HepG2 (cell line): ENCODE measurements around the gene ATP6V0E1. TPM values are rescaled to one million over a fixed set of nuclear protein-coding genes. Genes with fewer than 3 reads are reported as not detected.

ENCODE experiments used
- AGO1 ChIP-seq: fragments of 200-400 bp; formaldehyde crosslinking; IDR thresholded peaks from 2 replicates; pipeline ENCODE4 v1.6.1; 2017; ENCODE audit warnings: mild to moderate bottlenecking, low read depth, low read length, moderate library complexity; ENCODE audit not compliant: poor library complexity, severe bottlenecking
- ATF7 ChIP-seq, 2 experiments: fragments of 450-650 bp in 1 of 2; sonication (generic) in 1 of 2; formaldehyde crosslinking in 1 of 2; IDR thresholded peaks; 2 replicates each; pipeline versions ENCODE4 v1.4.0 to v1.6.1; 2016 to 2020; ENCODE audit warnings: antibody characterized with exemption in 1 of 2, mild to moderate bottlenecking in 1 of 2, missing genetic modification reagents in 1 of 2
- CREB1 ChIP-seq, 2 experiments: fragments of 450-650 bp in 1 of 2; IDR thresholded peaks; 2 replicates each; pipeline ENCODE4 v1.6.1; 2016 to 2017; ENCODE audit warnings: control low read depth in 1 of 2, mild to moderate bottlenecking in 1 of 2, missing compliant biosample characterization in 1 of 2, missing genetic modification characterization in 1 of 2
- DNMT3B ChIP-seq: conservative IDR thresholded peaks from 2 replicates; pipeline ENCODE4 v1.6.1; 2016; ENCODE audit warnings: missing biosample characterization, control low read depth
- FOXM1 ChIP-seq: sonication (generic); formaldehyde crosslinking; IDR thresholded peaks from 2 replicates; pipeline ENCODE4 v1.5.0; 2020; ENCODE audit warnings: missing genetic modification reagents
- KLF13 ChIP-seq: sonication (generic); formaldehyde crosslinking; IDR thresholded peaks from 2 replicates; pipeline ENCODE4 v1.4.0; 2020; ENCODE audit warnings: mild to moderate bottlenecking, missing genetic modification reagents
- MYC ChIP-seq: sonication (generic); formaldehyde crosslinking; IDR thresholded peaks from 2 replicates; pipeline ENCODE4 v1.9.0; 2021; ENCODE audit warnings: missing genetic modification reagents, borderline replicate concordance
- NFE2L1 ChIP-seq: sonication (generic); formaldehyde crosslinking; IDR thresholded peaks from 2 replicates; pipeline ENCODE4 v1.4.0; 2020; ENCODE audit warnings: missing genetic modification reagents, mild to moderate bottlenecking, borderline replicate concordance
- SETDB1 ChIP-seq: sonication (generic); formaldehyde crosslinking; IDR thresholded peaks from 2 replicates; pipeline ENCODE4 v1.5.1; 2020; ENCODE audit warnings: missing genetic modification reagents, mild to moderate bottlenecking, borderline replicate concordance
- SMAD1 ChIP-seq: sonication (generic); formaldehyde crosslinking; IDR thresholded peaks from 2 replicates; pipeline ENCODE4 v1.4.0; 2020; ENCODE audit warnings: missing genetic modification reagents, low read depth, mild to moderate bottlenecking, borderline replicate concordance
- SRSF4 ChIP-seq: fragments of 200-400 bp; formaldehyde crosslinking; IDR thresholded peaks from one replicate; pipeline ENCODE4 v1.6.1; 2018; ENCODE audit warnings: mild to moderate bottlenecking, low read depth, low read length, moderate library complexity; ENCODE audit not compliant: poor library complexity, severe bottlenecking
- TMF1 ChIP-seq: sonication (generic); formaldehyde crosslinking; IDR thresholded peaks from 2 replicates; pipeline ENCODE4 v1.8.1; 2022; ENCODE audit warnings: low read depth, missing genetic modification reagents
- TOPORS ChIP-seq: sonication (generic); formaldehyde crosslinking; IDR thresholded peaks from 2 replicates; pipeline ENCODE4 v1.8.0; 2023; ENCODE audit warnings: mild to moderate bottlenecking, missing genetic modification reagents
- ZFP62 ChIP-seq: sonication (generic); formaldehyde crosslinking; IDR thresholded peaks from 2 replicates; pipeline ENCODE4 v1.4.0; 2020; ENCODE audit warnings: missing genetic modification reagents
- ZNF256 ChIP-seq: sonication (generic); formaldehyde crosslinking; conservative IDR thresholded peaks from 2 replicates; pipeline ENCODE4 v1.4.0; 2020; ENCODE audit warnings: missing genetic modification reagents
- ZNF335 ChIP-seq: sonication (generic); formaldehyde crosslinking; IDR thresholded peaks from 2 replicates; pipeline ENCODE4 v1.4.0; 2020; ENCODE audit warnings: missing genetic modification reagents
- ZNF556 ChIP-seq: sonication (generic); formaldehyde crosslinking; IDR thresholded peaks from 2 replicates; pipeline ENCODE4 v1.4.0; 2020; ENCODE audit warnings: mild to moderate bottlenecking, missing genetic modification reagents, borderline replicate concordance
- polyA plus RNA-seq, 8 experiments: library from polyadenylated mRNA; depleted of rRNA in 3 of 8; stranded (reverse) in 7 of 8; unstranded in 1 of 8; fragments of >200 nt; fragmentation: Illumina TruSeq in 4 of 8; extraction: Trizol in 4 of 8; gene quantifications; 2 replicates each; pipeline versions ENCODE4 v1.2.1 to v1.2.3, GENCODE V29; 2011 to 2016; ENCODE audit warnings: low read depth in 4 of 8, missing spikeins in 1 of 8, mixed read lengths in 1 of 8; ENCODE audit not compliant: insufficient read depth in 1 of 8
- total RNA-seq, 5 experiments: library from RNA; depleted of rRNA; stranded (reverse); fragments of >200 nt; fragmentation: Illumina TruSeq; extraction: Trizol; gene quantifications; 2 replicates each; pipeline ENCODE4 v1.2.3, GENCODE V29; 2016; ENCODE audit warnings: low read depth in 1 of 5
- TF ChIP-seq, protein P1 (sequence below): sonication (generic); formaldehyde crosslinking; IDR thresholded peaks from 2 replicates; pipeline ENCODE4 v1.5.0; 2020; ENCODE audit warnings: mild to moderate bottlenecking, missing genetic modification reagents, borderline replicate concordance
- TF ChIP-seq, protein P2 (sequence below): sonication (generic); formaldehyde crosslinking; IDR thresholded peaks from 2 replicates; pipeline ENCODE4 v1.4.0; 2020; ENCODE audit warnings: mild to moderate bottlenecking, missing genetic modification reagents
- TF ChIP-seq, protein P3 (sequence below): sonication (generic); formaldehyde crosslinking; IDR thresholded peaks from 2 replicates; pipeline ENCODE4 v1.8.1; 2023; ENCODE audit warnings: missing genetic modification reagents, inconsistent platforms, borderline replicate concordance
- TF ChIP-seq, protein P4 (sequence below): sonication (generic); formaldehyde crosslinking; IDR thresholded peaks from 2 replicates; pipeline ENCODE4 v1.4.0; 2020; ENCODE audit warnings: missing genetic modification reagents

ATP6V0E1 gene
- total and polyA plus RNA-seq, 2 of the 13 experiments (the other 11 are each of a cell fraction or from before 2014, with no cell fraction given), result 143 to 215 TPM

DNA sequence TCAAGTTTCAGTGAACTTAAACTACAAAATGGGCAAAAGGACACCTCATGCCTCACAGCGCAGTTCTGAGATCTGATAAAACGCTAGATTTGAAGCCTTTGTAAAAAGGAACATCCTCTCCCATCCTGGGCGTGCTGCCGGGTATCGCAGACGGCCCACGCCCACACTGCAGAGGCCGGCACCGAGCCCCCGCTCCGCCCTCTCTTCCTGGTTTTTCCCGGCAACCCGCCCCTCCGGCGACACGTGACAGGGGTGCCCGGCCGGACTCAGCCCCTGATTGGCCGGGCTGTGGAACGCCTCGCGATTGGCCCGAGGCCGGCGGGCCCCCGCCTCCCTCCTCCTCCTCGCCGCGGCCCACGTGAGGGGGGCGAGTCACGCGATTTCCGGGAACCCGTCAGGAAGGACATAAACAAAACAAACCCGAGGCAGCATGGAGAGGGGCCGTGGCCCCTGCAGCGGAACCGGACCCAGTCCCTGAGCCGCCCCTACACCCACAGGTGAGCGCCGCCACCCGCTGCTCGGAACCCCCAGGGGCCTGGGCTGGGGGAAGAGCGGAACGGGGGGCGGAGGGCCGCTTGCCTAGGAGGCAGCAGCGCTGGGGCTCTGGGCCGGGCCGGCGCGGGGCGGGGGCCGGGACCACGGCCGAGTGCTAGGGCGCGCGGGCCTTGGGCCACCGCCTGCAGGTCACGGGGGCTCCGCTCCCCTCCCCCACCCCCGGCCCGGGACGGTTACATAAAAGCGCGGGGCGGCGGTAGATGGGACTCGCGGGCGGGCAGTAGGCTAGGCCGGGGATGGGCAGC lies 72.6 kb downstream of the ATP6V0E1 start, which contains the start of gene CREBRF (continued):
- TF ChIP-seq KLF13 (CRISPR knock-in tag) (no peak), TMF1 (CRISPR knock-in tag) (no peak), FOXM1 (CRISPR knock-in tag) (no peak), MYC (CRISPR knock-in tag) (peak; percentile 83), ZNF256 (no peak), NFE2L1 (CRISPR knock-in tag) (no peak), AGO1 (peak; percentile 46), ATF7 (IDR thresholded peaks at IDR 0.05) (no peak), ATF7 (CRISPR knock-in tag; IDR thresholded peaks at IDR 0.05) (no peak), SMAD1 (CRISPR knock-in tag) (no peak), CREB1 (IDR thresholded peaks at IDR 0.05) (peak; percentile 66), CREB1 (CRISPR knock-in tag; IDR thresholded peaks at IDR 0.05) (peak; percentile 51), ZFP62 (CRISPR knock-in tag) (no peak), DNMT3B (CRISPR knock-in tag) (no peak), ZNF335 (CRISPR knock-in tag) (no peak), TOPORS (CRISPR knock-in tag) (no peak), ZNF556 (no peak), SETDB1 (CRISPR knock-in tag) (no peak), SRSF4 (no peak)
- TF ChIP-seq, protein P1, sequence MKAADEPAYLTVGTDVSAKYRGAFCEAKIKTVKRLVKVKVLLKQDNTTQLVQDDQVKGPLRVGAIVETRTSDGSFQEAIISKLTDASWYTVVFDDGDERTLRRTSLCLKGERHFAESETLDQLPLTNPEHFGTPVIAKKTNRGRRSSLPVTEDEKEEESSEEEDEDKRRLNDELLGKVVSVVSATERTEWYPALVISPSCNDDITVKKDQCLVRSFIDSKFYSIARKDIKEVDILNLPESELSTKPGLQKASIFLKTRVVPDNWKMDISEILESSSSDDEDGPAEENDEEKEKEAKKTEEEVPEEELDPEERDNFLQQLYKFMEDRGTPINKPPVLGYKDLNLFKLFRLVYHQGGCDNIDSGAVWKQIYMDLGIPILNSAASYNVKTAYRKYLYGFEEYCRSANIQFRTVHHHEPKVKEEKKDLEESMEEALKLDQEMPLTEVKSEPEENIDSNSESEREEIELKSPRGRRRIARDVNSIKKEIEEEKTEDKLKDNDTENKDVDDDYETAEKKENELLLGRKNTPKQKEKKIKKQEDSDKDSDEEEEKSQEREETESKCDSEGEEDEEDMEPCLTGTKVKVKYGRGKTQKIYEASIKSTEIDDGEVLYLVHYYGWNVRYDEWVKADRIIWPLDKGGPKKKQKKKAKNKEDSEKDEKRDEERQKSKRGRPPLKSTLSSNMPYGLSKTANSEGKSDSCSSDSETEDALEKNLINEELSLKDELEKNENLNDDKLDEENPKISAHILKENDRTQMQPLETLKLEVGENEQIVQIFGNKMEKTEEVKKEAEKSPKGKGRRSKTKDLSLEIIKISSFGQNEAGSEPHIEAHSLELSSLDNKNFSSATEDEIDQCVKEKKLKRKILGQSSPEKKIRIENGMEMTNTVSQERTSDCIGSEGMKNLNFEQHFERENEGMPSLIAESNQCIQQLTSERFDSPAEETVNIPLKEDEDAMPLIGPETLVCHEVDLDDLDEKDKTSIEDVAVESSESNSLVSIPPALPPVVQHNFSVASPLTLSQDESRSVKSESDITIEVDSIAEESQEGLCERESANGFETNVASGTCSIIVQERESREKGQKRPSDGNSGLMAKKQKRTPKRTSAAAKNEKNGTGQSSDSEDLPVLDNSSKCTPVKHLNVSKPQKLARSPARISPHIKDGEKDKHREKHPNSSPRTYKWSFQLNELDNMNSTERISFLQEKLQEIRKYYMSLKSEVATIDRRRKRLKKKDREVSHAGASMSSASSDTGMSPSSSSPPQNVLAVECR (CRISPR knock-in tag), result peak; percentile 95
- TF ChIP-seq, protein P2, sequence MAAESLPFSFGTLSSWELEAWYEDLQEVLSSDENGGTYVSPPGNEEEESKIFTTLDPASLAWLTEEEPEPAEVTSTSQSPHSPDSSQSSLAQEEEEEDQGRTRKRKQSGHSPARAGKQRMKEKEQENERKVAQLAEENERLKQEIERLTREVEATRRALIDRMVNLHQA (CRISPR knock-in tag), result no peak
- TF ChIP-seq, protein P3, sequence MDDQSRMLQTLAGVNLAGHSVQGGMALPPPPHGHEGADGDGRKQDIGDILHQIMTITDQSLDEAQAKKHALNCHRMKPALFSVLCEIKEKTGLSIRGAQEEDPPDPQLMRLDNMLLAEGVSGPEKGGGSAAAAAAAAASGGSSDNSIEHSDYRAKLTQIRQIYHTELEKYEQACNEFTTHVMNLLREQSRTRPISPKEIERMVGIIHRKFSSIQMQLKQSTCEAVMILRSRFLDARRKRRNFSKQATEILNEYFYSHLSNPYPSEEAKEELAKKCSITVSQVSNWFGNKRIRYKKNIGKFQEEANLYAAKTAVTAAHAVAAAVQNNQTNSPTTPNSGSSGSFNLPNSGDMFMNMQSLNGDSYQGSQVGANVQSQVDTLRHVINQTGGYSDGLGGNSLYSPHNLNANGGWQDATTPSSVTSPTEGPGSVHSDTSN (CRISPR knock-in tag), result no peak
- TF ChIP-seq, protein P4, sequence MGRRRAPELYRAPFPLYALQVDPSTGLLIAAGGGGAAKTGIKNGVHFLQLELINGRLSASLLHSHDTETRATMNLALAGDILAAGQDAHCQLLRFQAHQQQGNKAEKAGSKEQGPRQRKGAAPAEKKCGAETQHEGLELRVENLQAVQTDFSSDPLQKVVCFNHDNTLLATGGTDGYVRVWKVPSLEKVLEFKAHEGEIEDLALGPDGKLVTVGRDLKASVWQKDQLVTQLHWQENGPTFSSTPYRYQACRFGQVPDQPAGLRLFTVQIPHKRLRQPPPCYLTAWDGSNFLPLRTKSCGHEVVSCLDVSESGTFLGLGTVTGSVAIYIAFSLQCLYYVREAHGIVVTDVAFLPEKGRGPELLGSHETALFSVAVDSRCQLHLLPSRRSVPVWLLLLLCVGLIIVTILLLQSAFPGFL (CRISPR knock-in tag), result no peak
